ENCODE results near the gene TFAP2B.

The TFAP2B gene

GRCh38 chr6:50824552-50824951 is 5.9 kb downstream of the TFAP2B start:
- H3K27me3 ChIP-seq (replicated peaks in 2 of 5; ENCODE audit: control insufficient read depth in 4 of 5, insufficient read depth in 5 of 5, low read length in 4 of 5), result peaks cover 42 to 100% (median 80%) of the 10 kb centered on the region in 5 experiments
- no peak overlapping the region for H3K27ac ChIP-seq (ENCODE audit: insufficient read depth in 1 of 2, low read depth in 1 of 2, low read length in 2 of 2, poor library complexity in 1 of 2, severe bottlenecking in 2 of 2)
- 17% methylated on average over 2 of the region's 2 CpGs for WGBS (ENCODE audit: insufficient coverage)
- no peak overlapping the region for H3K4me3 ChIP-seq (ENCODE audit: control insufficient read depth in 1 of 7, extremely low read depth in 1 of 7, insufficient read depth in 4 of 7, low read depth in 2 of 7, low read length in 6 of 7)
- H3K36me3 ChIP-seq (ENCODE audit: control insufficient read depth in 4 of 4, insufficient read depth in 4 of 4, low read length in 3 of 4), result no peaks in the 10 kb centered on the region
- ChIA-PET CTCF (no interaction called here), POLR2A (interaction anchor here (0.6 kb wide), 1 partner anchor 934 kb away, joined by 4 read pairs; no protein-coding TSS in a partner anchor)
- DNase-seq, result no peak
- peaks cover 0 to 6% (median 0%) of the 10 kb centered on the region in 5 experiments for H3K9me3 ChIP-seq (ENCODE audit: control extremely low read depth in 1 of 5, control insufficient read depth in 4 of 5, insufficient read depth in 2 of 5, low read depth in 1 of 5, low read length in 4 of 5)
- peaks cover 0 to 10% (median 5%) of the 10 kb centered on the region in 4 experiments for H3K4me1 ChIP-seq (ENCODE audit: control extremely low read depth in 1 of 4, control insufficient read depth in 4 of 4, insufficient read depth in 4 of 4, low read length in 3 of 4)

DNA sequence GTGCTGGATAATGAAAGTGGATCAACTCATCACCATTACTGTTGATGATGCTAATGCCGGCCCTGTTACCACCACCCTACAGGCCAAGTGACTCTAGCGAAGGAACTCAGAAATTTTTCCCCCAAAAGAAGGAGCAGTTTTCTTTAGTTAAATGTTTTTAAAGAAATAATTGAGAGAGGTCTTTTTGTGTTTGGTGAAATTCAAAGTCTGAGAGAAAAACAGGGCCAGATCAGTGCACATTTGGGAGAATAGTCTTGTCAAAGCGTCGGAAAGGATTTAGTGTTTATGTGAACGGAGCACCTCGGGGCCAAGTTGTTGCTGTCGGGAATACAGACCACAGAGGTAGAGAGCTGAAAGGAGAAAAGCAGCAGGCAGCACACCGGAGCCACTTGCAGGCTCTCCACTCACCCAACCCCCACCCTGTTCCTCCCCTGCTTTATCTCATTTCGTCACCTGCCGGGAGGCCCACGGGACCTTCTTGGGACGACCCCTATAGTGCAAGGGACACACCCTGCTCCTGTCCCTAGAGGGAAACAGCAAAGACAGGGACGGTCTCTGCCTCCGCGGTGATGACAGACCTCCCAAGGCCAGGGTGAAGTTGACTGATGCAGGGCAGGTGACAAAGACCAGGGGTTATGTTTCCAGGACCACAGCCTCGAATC is 6.8 kb downstream of the TFAP2B start:
- H3K27ac ChIP-seq (ENCODE audit: insufficient read depth in 1 of 2, low read depth in 1 of 2, low read length in 2 of 2, poor library complexity in 1 of 2, severe bottlenecking in 2 of 2), result no peak overlapping the region
- ChIA-PET CTCF (no interaction called here), POLR2A (interaction anchor here (0.6 kb wide), 1 partner anchor 933 kb away, joined by 4 read pairs; no protein-coding TSS in a partner anchor)
- H3K27me3 ChIP-seq (replicated peaks in 2 of 5; ENCODE audit: control insufficient read depth in 4 of 5, insufficient read depth in 5 of 5, low read length in 4 of 5), result peaks cover 42 to 100% (median 77%) of the 10 kb centered on the region in 5 experiments
- no peaks in the 10 kb centered on the region for H3K36me3 ChIP-seq (ENCODE audit: control insufficient read depth in 4 of 4, insufficient read depth in 4 of 4, low read length in 3 of 4)
- 6% methylated on average over 13 of the region's 16 CpGs for WGBS (ENCODE audit: insufficient coverage)
- no peak for DNase-seq
- peaks cover 0 to under 1% (median under 1%) of the 10 kb centered on the region in 4 experiments for H3K4me1 ChIP-seq (ENCODE audit: control extremely low read depth in 1 of 4, control insufficient read depth in 4 of 4, insufficient read depth in 4 of 4, low read length in 3 of 4)
- H3K9me3 ChIP-seq (ENCODE audit: control extremely low read depth in 1 of 5, control insufficient read depth in 4 of 5, insufficient read depth in 2 of 5, low read depth in 1 of 5, low read length in 4 of 5), result peaks cover 0 to 6% (median 0%) of the 10 kb centered on the region in 5 experiments
- H3K4me3 ChIP-seq (ENCODE audit: control insufficient read depth in 1 of 7, extremely low read depth in 1 of 7, insufficient read depth in 4 of 7, low read depth in 2 of 7, low read length in 6 of 7), result no peak overlapping the region

DNA sequence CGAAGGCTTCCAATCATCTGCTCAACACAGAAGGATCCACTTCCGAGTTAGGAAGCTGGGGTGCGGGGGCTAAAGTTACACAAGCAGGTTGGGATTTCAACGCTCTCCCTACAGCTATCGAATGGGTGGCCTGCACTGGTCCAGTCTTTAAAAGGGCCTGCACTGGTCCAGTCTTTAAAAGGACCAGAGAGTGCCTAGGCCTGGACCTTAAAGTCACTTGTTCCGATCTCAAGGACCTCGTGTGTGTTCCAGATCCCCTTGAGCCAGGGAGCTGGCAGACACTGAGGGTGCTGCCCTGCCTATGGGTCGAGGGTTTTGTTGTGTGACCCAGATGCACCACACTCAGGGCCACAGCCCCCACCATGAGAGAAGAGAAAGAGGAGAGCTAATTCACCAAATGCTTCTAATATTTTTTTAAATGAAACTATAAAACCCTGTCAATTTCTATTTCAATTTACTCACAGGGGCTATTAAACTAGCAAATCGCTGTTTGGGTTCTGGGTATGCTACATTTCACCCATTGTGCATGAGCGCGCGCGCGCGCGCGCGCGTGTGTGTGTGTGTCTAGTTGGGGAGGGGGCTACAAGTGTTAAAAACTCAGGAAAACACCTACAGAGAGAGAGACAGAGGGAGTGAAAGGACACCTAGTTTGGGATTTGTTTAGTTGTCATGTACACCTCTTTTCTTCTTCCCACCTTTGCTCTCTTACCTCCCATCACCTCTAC is 7.5 kb downstream of the TFAP2B start:
- Histone ChIP-seq H3K27ac (ENCODE audit: insufficient read depth in 1 of 2, low read depth in 1 of 2, low read length in 2 of 2, poor library complexity in 1 of 2, severe bottlenecking in 2 of 2) (no peak overlapping the region), H3K4me3 (ENCODE audit: control insufficient read depth in 1 of 7, extremely low read depth in 1 of 7, insufficient read depth in 4 of 7, low read depth in 2 of 7, low read length in 6 of 7) (no peak overlapping the region), H3K9me3 (ENCODE audit: control extremely low read depth in 1 of 5, control insufficient read depth in 4 of 5, insufficient read depth in 2 of 5, low read depth in 1 of 5, low read length in 4 of 5) (peaks cover 0 to 6% (median 0%) of the 10 kb centered on the region in 5 experiments), H3K4me1 (ENCODE audit: control extremely low read depth in 1 of 4, control insufficient read depth in 4 of 4, insufficient read depth in 4 of 4, low read length in 3 of 4) (no peaks in the 10 kb centered on the region), H3K27me3 (replicated peaks in 2 of 5; ENCODE audit: control insufficient read depth in 4 of 5, insufficient read depth in 5 of 5, low read length in 4 of 5) (peaks cover 41 to 100% (median 73%) of the 10 kb centered on the region in 5 experiments), H3K36me3 (ENCODE audit: control insufficient read depth in 4 of 4, insufficient read depth in 4 of 4, low read length in 3 of 4) (no peaks in the 10 kb centered on the region)
- no peak for DNase-seq
- CTCF ChIA-PET, result no interaction called here
- POLR2A ChIA-PET, result no interaction called here
- 10% methylated on average over 16 of the region's 19 CpGs for WGBS (ENCODE audit: insufficient coverage)

GRCh38 chr6:50826803-50827202 is 8.1 kb downstream of the TFAP2B start:
- ChIA-PET POLR2A (no interaction called here), CTCF (no interaction called here)
- Histone ChIP-seq H3K27me3 (replicated peaks in 2 of 5; ENCODE audit: control insufficient read depth in 4 of 5, insufficient read depth in 5 of 5, low read length in 4 of 5) (peaks cover 43 to 100% (median 72%) of the 10 kb centered on the region in 5 experiments), H3K9me3 (ENCODE audit: control extremely low read depth in 1 of 5, control insufficient read depth in 4 of 5, insufficient read depth in 2 of 5, low read depth in 1 of 5, low read length in 4 of 5) (peaks cover 0 to 6% (median 0%) of the 10 kb centered on the region in 5 experiments), H3K27ac (ENCODE audit: insufficient read depth in 1 of 2, low read depth in 1 of 2, low read length in 2 of 2, poor library complexity in 1 of 2, severe bottlenecking in 2 of 2) (no peak overlapping the region), H3K4me1 (ENCODE audit: control extremely low read depth in 1 of 4, control insufficient read depth in 4 of 4, insufficient read depth in 4 of 4, low read length in 3 of 4) (no peaks in the 10 kb centered on the region), H3K36me3 (ENCODE audit: control insufficient read depth in 4 of 4, insufficient read depth in 4 of 4, low read length in 3 of 4) (no peaks in the 10 kb centered on the region), H3K4me3 (ENCODE audit: control insufficient read depth in 1 of 7, extremely low read depth in 1 of 7, insufficient read depth in 4 of 7, low read depth in 2 of 7, low read length in 6 of 7) (no peak overlapping the region)
- DNase-seq, result no peak
- WGBS (ENCODE audit: insufficient coverage), result 3% methylated on average over 5 of the region's 15 CpGs

- peaks cover 31 to 99% (median 73%) of the 10 kb centered on the region in 5 experiments for H3K27me3 ChIP-seq (replicated peaks in 2 of 5; ENCODE audit: control insufficient read depth in 4 of 5, insufficient read depth in 5 of 5, low read length in 4 of 5)
- no peaks in the 10 kb centered on the region for H3K36me3 ChIP-seq (ENCODE audit: control insufficient read depth in 4 of 4, insufficient read depth in 4 of 4, low read length in 3 of 4)
- no peak overlapping the region for H3K27ac ChIP-seq (ENCODE audit: insufficient read depth in 1 of 2, low read depth in 1 of 2, low read length in 2 of 2, poor library complexity in 1 of 2, severe bottlenecking in 2 of 2)
- ChIA-PET POLR2A (interaction anchor here (1.1 kb wide), 1 partner anchor 10 kb away, joined by 4 read pairs; the partner anchor contains the start of gene TFAP2B), CTCF (interaction anchor here (0.6 to 1.1 kb wide), 3 partner anchors 10 to 12 kb away, joined by 3 read pairs; partner anchors contain the start of gene TFAP2B)
- no CpG with 5 or more reads among the region's 2 CpGs for WGBS (ENCODE audit: insufficient coverage)
- DNase-seq, result no peak
- H3K9me3 ChIP-seq (ENCODE audit: control extremely low read depth in 1 of 5, control insufficient read depth in 4 of 5, insufficient read depth in 2 of 5, low read depth in 1 of 5, low read length in 4 of 5), result peaks cover 0 to 6% (median 0%) of the 10 kb centered on the region in 5 experiments
- no peaks in the 10 kb centered on the region for H3K4me1 ChIP-seq (ENCODE audit: control extremely low read depth in 1 of 4, control insufficient read depth in 4 of 4, insufficient read depth in 4 of 4, low read length in 3 of 4)
- H3K4me3 ChIP-seq (ENCODE audit: control insufficient read depth in 1 of 7, extremely low read depth in 1 of 7, insufficient read depth in 4 of 7, low read depth in 2 of 7, low read length in 6 of 7), result no peak overlapping the region
Measured at GRCh38 chr6:50829049-50829448, 10.4 kb downstream of the TFAP2B start.

DNA sequence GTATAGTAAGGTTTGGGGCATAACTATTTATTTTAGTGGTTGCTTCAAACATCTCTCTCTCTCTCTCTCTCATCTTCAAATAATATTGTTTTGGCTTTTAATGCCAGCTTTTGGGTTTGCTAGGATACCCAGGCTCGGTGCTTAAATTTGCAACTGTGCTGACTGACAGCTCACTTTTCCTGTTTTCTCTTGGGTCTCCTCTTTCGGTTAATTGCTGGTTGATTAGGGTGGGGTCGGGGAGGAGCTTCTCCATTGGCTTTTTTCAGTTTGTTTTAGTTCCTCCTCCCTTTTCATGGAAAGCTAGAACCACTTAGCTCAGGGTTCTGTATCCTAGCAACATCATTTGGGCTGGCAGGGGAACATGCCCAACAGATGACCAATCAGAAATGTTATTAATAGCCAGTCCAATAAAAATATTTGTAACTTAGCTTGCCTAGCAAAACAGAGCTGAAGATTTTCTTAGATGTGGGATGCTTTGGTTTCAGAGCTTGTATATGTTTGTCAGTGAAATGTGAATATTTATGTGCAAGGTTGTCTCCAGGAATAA is 11.3 kb downstream of the TFAP2B start:
- H3K4me1 ChIP-seq (ENCODE audit: control extremely low read depth in 1 of 4, control insufficient read depth in 4 of 4, insufficient read depth in 4 of 4, low read length in 3 of 4), result no peaks in the 10 kb centered on the region
- H3K27me3 ChIP-seq (replicated peaks in 2 of 5; ENCODE audit: control insufficient read depth in 4 of 5, insufficient read depth in 5 of 5, low read length in 4 of 5), result peaks cover 28 to 99% (median 68%) of the 10 kb centered on the region in 5 experiments
- peaks cover 0 to 2% (median 0%) of the 10 kb centered on the region in 5 experiments for H3K9me3 ChIP-seq (ENCODE audit: control extremely low read depth in 1 of 5, control insufficient read depth in 4 of 5, insufficient read depth in 2 of 5, low read depth in 1 of 5, low read length in 4 of 5)
- DNase-seq, result no peak
- H3K4me3 ChIP-seq (ENCODE audit: control insufficient read depth in 1 of 7, extremely low read depth in 1 of 7, insufficient read depth in 4 of 7, low read depth in 2 of 7, low read length in 6 of 7), result no peak overlapping the region
- WGBS (ENCODE audit: insufficient coverage), result 0% methylated on average over 1 of the region's 3 CpGs
- no peak overlapping the region for H3K27ac ChIP-seq (ENCODE audit: insufficient read depth in 1 of 2, low read depth in 1 of 2, low read length in 2 of 2, poor library complexity in 1 of 2, severe bottlenecking in 2 of 2)
- POLR2A ChIA-PET, result no interaction called here
- CTCF ChIA-PET, result interaction anchor here (1.0 to 1.1 kb wide), 2 partner anchors 10 to 13 kb away, joined by 3 read pairs; no protein-coding TSS in a partner anchor
- no peaks in the 10 kb centered on the region for H3K36me3 ChIP-seq (ENCODE audit: control insufficient read depth in 4 of 4, insufficient read depth in 4 of 4, low read length in 3 of 4)
